SK-N-SH (cell line): ENCODE measurements around the gene LILRB3. TPM values are rescaled to one million over a fixed set of nuclear protein-coding genes. Genes with fewer than 3 reads are reported as not detected.

Experiments
- CTCF ChIA-PET: fragments of 300-600, 350-600 bp; formaldehyde crosslinking; extraction: SDS; loops from one replicate; lab custom pipeline; 2021; lab: Yijun Ruan, JAX
- POLR2A ChIA-PET: fragments of 350-600 bp; sonication (Branson Sonifier 250); formaldehyde crosslinking; extraction: SDS; loops from one replicate; lab custom pipeline; 2020; ENCODE audit warnings: antibody characterized with exemption, inconsistent platforms; lab: Yijun Ruan, JAX
- DNase-seq: peaks from one replicate; pipeline ENCODE4 v3.0.0; 2012
- H2AFZ ChIP-seq: fragments of 200-600 bp; sonication (generic); 2 replicates; pipeline ENCODE4 v1.8.1; 2016; ENCODE audit warnings: antibody characterized with exemption, mild to moderate bottlenecking, low read depth
- H3F3A ChIP-seq: fragments of 200-600 bp; sonication (generic); replicated peaks from 2 replicates; pipeline ENCODE3; 2016; ENCODE audit warnings: antibody characterized with exemption, mild to moderate bottlenecking; ENCODE audit not compliant: insufficient read depth
- H3K27ac ChIP-seq, 2 experiments: fragments of 200-500 bp in 1 of 2; fragments of 200-600 bp in 1 of 2; sonication (Bioruptor generic) in 1 of 2; sonication (generic), shearing (Covaris generic) in 1 of 2; 2 replicates each; pipeline versions ENCODE4 v1.5.1 to v1.6.1; 2014 to 2016; ENCODE audit warnings: low read depth in 2 of 2, inconsistent platforms in 1 of 2, low read length in 1 of 2, mild to moderate bottlenecking in 1 of 2, mixed read lengths in 1 of 2
- H3K27me3 ChIP-seq: fragments of 200-600 bp; sonication (generic), shearing (Covaris generic); 2 replicates; pipeline ENCODE4 v1.6.1; 2016; ENCODE audit warnings: mixed run types; ENCODE audit not compliant: insufficient read depth
- H3K36me3 ChIP-seq, 2 experiments: fragments of 200-500 bp in 1 of 2; fragments of 200-600 bp in 1 of 2; sonication (Bioruptor generic) in 1 of 2; sonication (generic) in 1 of 2; replicated peaks in 1 of 2; 2 replicates each; pipeline versions ENCODE3 to v1.5.1; 2014 to 2016; ENCODE audit warnings: low read length in 1 of 2, mild to moderate bottlenecking in 1 of 2; ENCODE audit not compliant: insufficient read depth in 2 of 2, control insufficient read depth in 1 of 2
- H3K4me1 ChIP-seq, 2 experiments: fragments of 200-500 bp in 1 of 2; fragments of 200-600 bp in 1 of 2; sonication (Bioruptor generic) in 1 of 2; sonication (generic), shearing (Covaris generic) in 1 of 2; 2 replicates each; pipeline versions ENCODE4 v1.5.1 to v1.6.1; 2014 to 2016; ENCODE audit warnings: low read depth in 1 of 2, low read length in 1 of 2, mixed run types in 1 of 2; ENCODE audit not compliant: insufficient read depth in 2 of 2, control insufficient read depth in 1 of 2
- H3K4me2 ChIP-seq: fragments of 200-600 bp; sonication (generic), shearing (Covaris generic); 2 replicates; pipeline ENCODE4 v1.6.1; 2017; ENCODE audit warnings: mixed run types
- H3K4me3 ChIP-seq, 2 experiments: fragments of 200-500 bp in 1 of 2; fragments of 200-600 bp in 1 of 2; sonication (Bioruptor generic) in 1 of 2; sonication (generic), shearing (Covaris generic) in 1 of 2; 2 replicates each; pipeline versions ENCODE4 v1.5.1 to v1.8.1; 2014 to 2016; ENCODE audit warnings: low read depth in 2 of 2, inconsistent platforms in 1 of 2, low read length in 1 of 2, mild to moderate bottlenecking in 1 of 2, mixed read lengths in 1 of 2, moderate library complexity in 1 of 2
- H3K79me2 ChIP-seq: fragments of 200-600 bp; sonication (generic); 2 replicates; pipeline ENCODE4 v1.8.1; 2017; ENCODE audit warnings: mild to moderate bottlenecking; ENCODE audit not compliant: insufficient read depth
- H3K9ac ChIP-seq: fragments of 200-600 bp; sonication (generic); 2 replicates; pipeline ENCODE4 v1.6.1; 2017; ENCODE audit warnings: mixed run types
- H3K9me2 ChIP-seq: fragments of 200-600 bp; sonication (generic); 2 replicates; pipeline ENCODE4 v1.6.1; 2017; ENCODE audit warnings: mixed run types
- H3K9me3 ChIP-seq: fragments of 200-600 bp; sonication (generic); 2 replicates; pipeline ENCODE4 v1.6.1; 2017; ENCODE audit warnings: mixed run types, mild to moderate bottlenecking, moderate library complexity
- H4K20me1 ChIP-seq: fragments of 200-600 bp; sonication (generic); 2 replicates; pipeline ENCODE4 v1.6.1; 2017; ENCODE audit warnings: mild to moderate bottlenecking, mixed run types; ENCODE audit not compliant: insufficient read depth
- EP300 ChIP-seq, 2 experiments: IDR thresholded peaks; 2 replicates each; pipeline versions ENCODE4 v1.4.0 to v1.6.1; 2012; ENCODE audit warnings: borderline replicate concordance in 1 of 2, low read depth in 1 of 2, low read length in 1 of 2
- FOSL2 ChIP-seq: IDR thresholded peaks from 2 replicates; pipeline ENCODE4 v1.4.0; 2012; ENCODE audit warnings: low read depth, mild to moderate bottlenecking, moderate library complexity, borderline replicate concordance
- FOXJ3 ChIP-seq: sonication (generic); formaldehyde crosslinking; IDR thresholded peaks from 2 replicates; pipeline ENCODE4 v1.5.1; 2020; ENCODE audit warnings: mild to moderate bottlenecking, missing genetic modification reagents
- FOXM1 ChIP-seq: IDR thresholded peaks from 2 replicates; pipeline ENCODE4 v1.4.0; 2012; ENCODE audit warnings: low read depth, mild to moderate bottlenecking
- IRF3 ChIP-seq: fragments of 150-350 bp; IDR thresholded peaks from 2 replicates; pipeline ENCODE4 v1.6.1; 2016; ENCODE audit warnings: mild to moderate bottlenecking, low read depth, low read length
- MXI1 ChIP-seq: IDR thresholded peaks from 2 replicates; pipeline ENCODE4 v1.6.1; 2012; ENCODE audit warnings: mild to moderate bottlenecking, low read depth, low read length, improper control_type of control experiment
- REST ChIP-seq: IDR thresholded peaks from 2 replicates; pipeline ENCODE4 v1.6.1; 2012; ENCODE audit warnings: mild to moderate bottlenecking, low read depth, low read length, moderate library complexity
- RFX5 ChIP-seq: IDR thresholded peaks from 2 replicates; pipeline ENCODE4 v1.6.1; 2012; ENCODE audit warnings: mild to moderate bottlenecking, improper control_type of control experiment, low read length
- RXRA ChIP-seq: IDR thresholded peaks from 2 replicates; pipeline ENCODE4 v1.4.0; 2012; ENCODE audit warnings: low read depth, mild to moderate bottlenecking, borderline replicate concordance
- SMC3 ChIP-seq: IDR thresholded peaks from 2 replicates; pipeline ENCODE4 v1.6.1; 2012; ENCODE audit warnings: low read depth, low read length, improper control_type of control experiment
- TCF12 ChIP-seq: IDR thresholded peaks from 2 replicates; pipeline ENCODE4 v1.4.0; 2012
- TEAD4 ChIP-seq: IDR thresholded peaks from 2 replicates; pipeline ENCODE4 v1.4.0; 2012; ENCODE audit warnings: mild to moderate bottlenecking, borderline replicate concordance; ENCODE audit not compliant: insufficient read depth
- ZBTB33 ChIP-seq: IDR thresholded peaks from 2 replicates; pipeline ENCODE4 v1.4.0; 2012; ENCODE audit warnings: low read depth, borderline replicate concordance
- WGBS: methylation state at CpG from one replicate; pipeline ENCODE4 v1.1.6; 2017; ENCODE audit warnings: low lambda C conversion rate; 5-methylcytosine and 5-hydroxymethylcytosine counted together
- polyA plus RNA-seq, 3 experiments: library from polyadenylated mRNA; depleted of rRNA; stranded (reverse); fragments of >200 nt; gene quantifications; 2 replicates each; pipeline ENCODE4 v1.2.3, GENCODE V29; 2012

Gene LILRB3
- polyA plus RNA-seq, 1 of the 3 experiments (the other 2 are of a cell fraction): not detected

- Histone ChIP-seq H2AFZ (no peak overlapping the region), H3K36me3 (peaks cover 60 to 70% of the 10 kb centered on the region in 2 experiments), H3K27me3 (no peaks in the 10 kb centered on the region), H3F3A (peaks cover 72% of the 10 kb centered on the region), H4K20me1 (peaks cover 90% of the 10 kb centered on the region), H3K9ac (no peak overlapping the region), H3K4me1 (peaks cover 49 to 54% of the 10 kb centered on the region in 2 experiments), H3K27ac (no peak overlapping the region), H3K9me2 (no peaks in the 10 kb centered on the region), H3K4me3 (no peak overlapping the region), H3K79me2 (peaks cover 68% of the 10 kb centered on the region), H3K9me3 (no peaks in the 10 kb centered on the region), H3K4me2 (peak overlapping the region; percentile 97)
- ChIA-PET POLR2A (interaction anchor here (1.0 kb wide), 1 partner anchor 11 kb away, joined by 5 read pairs; no protein-coding TSS in a partner anchor), CTCF (interaction anchor here (0.9 to 2.0 kb wide), 5 partner anchors 13 to 36 kb away, joined by 3 to 6 read pairs (median 3); no protein-coding TSS in a partner anchor)
- 94% methylated on average over 4 of the region's 4 CpGs for WGBS
- TF ChIP-seq FOXM1 (no peak), EP300 (IDR thresholded peaks at IDR 0.05; ENCODE audit: borderline replicate concordance in 1 of 2, low read depth in 1 of 2, low read length in 1 of 2) (no peak), TCF12 (no peak), IRF3 (no peak), FOXJ3 (CRISPR knock-in tag) (no peak), RFX5 (no peak), ZBTB33 (no peak), TEAD4 (no peak), SMC3 (no peak), FOSL2 (no peak), MXI1 (no peak), REST (no peak), RXRA (no peak)
- DNase-seq: no peak
Observed at GRCh38 chr19:54204767-54205468, 17.9 kb downstream of the LILRB3 start.
